Natural killer cell (primary cell): Measurements from ENCODE around the gene MGAT1. TPM values are rescaled to one million over a fixed set of nuclear protein-coding genes. Genes with fewer than 3 reads are reported as not detected.

ENCODE experiments used
- ATAC-seq, 3 donors: fragments of 150-1000 bp in 2 of 3; fragments of 200-7000 bp in 1 of 3; cut with Tn5 transposase; 1 replicate in 1 of 3; 2 replicates in 2 of 3; pipeline ENCODE4 v1.10.0; 2021; ENCODE audit warnings: mild to moderate bottlenecking in 2 of 3, moderate library complexity in 2 of 3
- DNase-seq, 2 donors: peaks; one replicate each; pipeline versions ENCODE4 v3.0.0 to v3.0.0-alpha.2; 2013 to 2021; ENCODE audit warnings: mixed read lengths in 1 of 2
- H3K27ac ChIP-seq: one replicate; pipeline ENCODE4 v1.5.1; 2013; ENCODE audit warnings: mild to moderate bottlenecking, low read length
- H3K27me3 ChIP-seq: one replicate; pipeline ENCODE4 v1.6.1; 2013; ENCODE audit warnings: low read length; ENCODE audit not compliant: control insufficient read depth, insufficient read depth
- H3K36me3 ChIP-seq: one replicate; pipeline ENCODE4 v1.6.1; 2013; ENCODE audit warnings: low read length; ENCODE audit not compliant: control insufficient read depth, insufficient read depth
- H3K4me1 ChIP-seq: one replicate; pipeline ENCODE4 v1.6.1; 2013; ENCODE audit warnings: low read length; ENCODE audit not compliant: control insufficient read depth, insufficient read depth
- H3K4me3 ChIP-seq: one replicate; pipeline ENCODE4 v1.5.1; 2013; ENCODE audit warnings: low read length
- H3K9me3 ChIP-seq: one replicate; pipeline ENCODE4 v1.6.1; 2013; ENCODE audit warnings: low read length; ENCODE audit not compliant: control insufficient read depth, insufficient read depth
- H3K27ac Mint-ChIP-seq, 2 donors: one replicate each; pipeline ENCODE4 v1.8.0; 2022; ENCODE audit warnings: mild to moderate bottlenecking in 2 of 2, mixed read lengths in 2 of 2, moderate library complexity in 1 of 2
- H3K27me3 Mint-ChIP-seq, 2 donors: one replicate each; pipeline ENCODE4 v1.8.0; 2022; ENCODE audit warnings: low read depth in 2 of 2, mixed read lengths in 2 of 2
- H3K36me3 Mint-ChIP-seq: one replicate; pipeline ENCODE4 v1.8.0; 2022; ENCODE audit warnings: mixed read lengths
- H3K4me1 Mint-ChIP-seq, 2 donors: one replicate each; pipeline ENCODE4 v1.8.0; 2022; ENCODE audit warnings: mixed read lengths in 2 of 2
- H3K4me3 Mint-ChIP-seq: one replicate; pipeline ENCODE4 v1.8.0; 2022; ENCODE audit warnings: mild to moderate bottlenecking, moderate library complexity, mixed read lengths
- H3K9me3 Mint-ChIP-seq, 2 donors: one replicate each; pipeline ENCODE4 v1.8.0; 2022; ENCODE audit warnings: mixed read lengths in 2 of 2
- CTCF ChIP-seq: fragments of 200-600 bp; IDR thresholded peaks from one replicate; pipeline ENCODE4 v1.8.0; 2022; ENCODE audit warnings: antibody characterized with exemption
- WGBS: methylation state at CpG from one replicate; pipeline ENCODE4 v1.1.7; 2013; ENCODE audit warnings: missing lambda C conversion rate; ENCODE audit not compliant: insufficient coverage; 5-methylcytosine and 5-hydroxymethylcytosine counted together
- intact Hi-C: fragments of 100-400 bp; cut with micrococcal nuclease; formaldehyde crosslinking; loops from one replicate; pipeline ENCODE4 v1.14.2; 2022
- total RNA-seq, 4 donors: library from RNA; stranded (reverse); fragments of 120-200 nt in 1 of 4; gene quantifications; one replicate each; pipeline versions ENCODE4 v1.2.3 to v1.2.4, GENCODE V29; 2013 to 2022

MGAT1 gene
- total RNA-seq, 3 donors from 2014 or later (not counting 1 experiment from before 2014, with no cell fraction given): 105 to 149 (median 130) TPM

- no peaks in the 10 kb centered on the region for H3K9me3 ChIP-seq
- H3K4me3 ChIP-seq: no peak overlapping the region
- intact Hi-C loops: no loop called here
- H3K27ac ChIP-seq: no peak overlapping the region
- H3K4me1 ChIP-seq: peaks cover 33% of the 10 kb centered on the region
- H3K27me3 Mint-ChIP-seq: no peaks in the 10 kb centered on the region
- no peak overlapping the region for H3K4me3 Mint-ChIP-seq
- no peaks in the 10 kb centered on the region for H3K9me3 Mint-ChIP-seq
- ATAC-seq: no peak
- H3K4me1 Mint-ChIP-seq: peaks cover 50 to 66% of the 10 kb centered on the region in 2 donors
- no peaks in the 10 kb centered on the region for H3K27me3 ChIP-seq
- TF ChIP-seq CTCF: no peak
- WGBS: 95% methylated on average over 60 of the region's 60 CpGs
- H3K27ac Mint-ChIP-seq: peak overlapping the region; percentile 67 to 75
- no peaks in the 10 kb centered on the region for H3K36me3 Mint-ChIP-seq
- DNase-seq: no peak
- H3K36me3 ChIP-seq: peaks cover 56% of the 10 kb centered on the region
Observed at GRCh38 chr5:180792287-180792964, 10.2 kb downstream of the MGAT1 start.

GRCh38 chr5:180791611-180792213, 10.9 kb downstream of the MGAT1 start:
- DNase-seq (no peak), ATAC-seq (no peak)
- peaks cover 31% of the 10 kb centered on the region for H3K4me1 ChIP-seq
- Mint-ChIP-seq H3K27me3 (no peaks in the 10 kb centered on the region), H3K27ac (no peak overlapping the region), H3K36me3 (no peaks in the 10 kb centered on the region), H3K9me3 (no peaks in the 10 kb centered on the region), H3K4me1 (peaks cover 50 to 68% of the 10 kb centered on the region in 2 donors), H3K4me3 (no peak overlapping the region)
- H3K36me3 ChIP-seq: peaks cover 56% of the 10 kb centered on the region
- H3K27me3 ChIP-seq: no peaks in the 10 kb centered on the region
- H3K4me3 ChIP-seq: no peak overlapping the region
- 96% methylated on average over 31 of the region's 31 CpGs for WGBS
- H3K27ac ChIP-seq: no peak overlapping the region
- intact Hi-C loops: no loop called here
- no peak for TF ChIP-seq CTCF
- H3K9me3 ChIP-seq: no peaks in the 10 kb centered on the region

GRCh38 chr5:180790524-180790923, 12.1 kb downstream of the MGAT1 start:
- Histone ChIP-seq H3K4me1 (peaks cover 22% of the 10 kb centered on the region), H3K27ac (no peak overlapping the region), H3K36me3 (peaks cover 58% of the 10 kb centered on the region), H3K27me3 (no peaks in the 10 kb centered on the region), H3K9me3 (no peaks in the 10 kb centered on the region), H3K4me3 (no peak overlapping the region)
- Mint-ChIP-seq H3K9me3 (no peaks in the 10 kb centered on the region), H3K27me3 (no peaks in the 10 kb centered on the region), H3K4me3 (no peak overlapping the region), H3K27ac (peak overlapping the region; percentile 26 to 59), H3K36me3 (no peaks in the 10 kb centered on the region), H3K4me1 (peaks cover 44 to 68% of the 10 kb centered on the region in 2 donors)
- DNase-seq: no peak
- TF ChIP-seq CTCF: no peak
- no peak for ATAC-seq
- 97% methylated on average over 6 of the region's 6 CpGs for WGBS
- intact Hi-C loops: no loop called here
